Measurements from ENCODE around the gene MAMDC2.

DNA sequence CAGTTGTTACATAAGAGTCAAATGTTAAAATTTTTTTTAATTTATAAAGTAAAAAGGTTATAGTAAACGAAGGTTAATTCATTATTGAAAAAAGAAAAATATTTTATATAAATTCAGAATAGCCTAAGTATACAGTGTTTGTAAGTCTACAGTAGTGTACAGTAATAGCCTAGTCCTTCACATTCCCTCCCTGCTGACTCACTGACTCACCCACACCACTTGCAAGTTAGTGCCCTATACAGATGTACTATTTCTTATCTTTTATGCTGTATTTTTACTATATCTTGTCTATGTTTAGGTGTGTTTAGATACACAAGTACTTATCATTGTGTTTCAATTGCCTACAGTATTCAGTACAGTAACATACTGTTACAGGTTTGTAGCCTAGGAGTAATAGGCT, 57.6 kb downstream of the MAMDC2 start:
- TF ChIP-seq, protein P1, sequence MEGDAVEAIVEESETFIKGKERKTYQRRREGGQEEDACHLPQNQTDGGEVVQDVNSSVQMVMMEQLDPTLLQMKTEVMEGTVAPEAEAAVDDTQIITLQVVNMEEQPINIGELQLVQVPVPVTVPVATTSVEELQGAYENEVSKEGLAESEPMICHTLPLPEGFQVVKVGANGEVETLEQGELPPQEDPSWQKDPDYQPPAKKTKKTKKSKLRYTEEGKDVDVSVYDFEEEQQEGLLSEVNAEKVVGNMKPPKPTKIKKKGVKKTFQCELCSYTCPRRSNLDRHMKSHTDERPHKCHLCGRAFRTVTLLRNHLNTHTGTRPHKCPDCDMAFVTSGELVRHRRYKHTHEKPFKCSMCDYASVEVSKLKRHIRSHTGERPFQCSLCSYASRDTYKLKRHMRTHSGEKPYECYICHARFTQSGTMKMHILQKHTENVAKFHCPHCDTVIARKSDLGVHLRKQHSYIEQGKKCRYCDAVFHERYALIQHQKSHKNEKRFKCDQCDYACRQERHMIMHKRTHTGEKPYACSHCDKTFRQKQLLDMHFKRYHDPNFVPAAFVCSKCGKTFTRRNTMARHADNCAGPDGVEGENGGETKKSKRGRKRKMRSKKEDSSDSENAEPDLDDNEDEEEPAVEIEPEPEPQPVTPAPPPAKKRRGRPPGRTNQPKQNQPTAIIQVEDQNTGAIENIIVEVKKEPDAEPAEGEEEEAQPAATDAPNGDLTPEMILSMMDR (IDR thresholded peaks at IDR 0.05), result no peak
- no peak for TF ChIP-seq EZH2 (IDR thresholded peaks at IDR 0.05)
